Ureter (tissue), 1 donor: ENCODE data around the gene TNP1. TPM values are rescaled to one million over a fixed set of nuclear protein-coding genes. Genes with fewer than 3 reads are reported as not detected.

Experiments used
- DNase-seq: peaks from one replicate; pipeline ENCODE4 v3.0.0-alpha.2; 2020; ENCODE audit warnings: low spot score
- total RNA-seq: library from RNA; stranded (reverse); gene quantifications from one replicate; pipeline ENCODE4 v1.2.4, GENCODE V29; 2023
- donor health status: DM: yes; HTN: yes; CAD: no.

The TNP1 gene
- total RNA-seq, 1 donor from 2014 or later: not detected

DNA sequence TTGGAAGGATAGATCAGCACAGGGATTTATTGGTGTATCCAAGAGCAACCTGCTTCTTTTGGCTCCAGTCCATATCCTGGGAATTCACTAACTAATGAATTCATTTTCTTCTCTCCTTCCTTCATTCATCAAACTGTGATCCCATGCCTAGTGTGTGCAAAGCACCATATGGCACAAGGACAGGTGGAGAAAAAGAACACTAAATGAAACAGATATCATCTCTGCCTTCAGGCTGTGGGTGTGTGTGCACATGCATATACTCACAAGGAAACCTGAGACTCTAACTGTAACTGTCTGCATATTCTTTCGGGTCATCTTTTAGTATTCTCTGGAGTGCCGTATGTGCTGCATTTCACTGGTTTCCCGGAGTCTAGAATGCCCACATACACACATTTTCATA lies 20.2 kb downstream of the TNP1 start:
- DNase-seq: no peak

DNA sequence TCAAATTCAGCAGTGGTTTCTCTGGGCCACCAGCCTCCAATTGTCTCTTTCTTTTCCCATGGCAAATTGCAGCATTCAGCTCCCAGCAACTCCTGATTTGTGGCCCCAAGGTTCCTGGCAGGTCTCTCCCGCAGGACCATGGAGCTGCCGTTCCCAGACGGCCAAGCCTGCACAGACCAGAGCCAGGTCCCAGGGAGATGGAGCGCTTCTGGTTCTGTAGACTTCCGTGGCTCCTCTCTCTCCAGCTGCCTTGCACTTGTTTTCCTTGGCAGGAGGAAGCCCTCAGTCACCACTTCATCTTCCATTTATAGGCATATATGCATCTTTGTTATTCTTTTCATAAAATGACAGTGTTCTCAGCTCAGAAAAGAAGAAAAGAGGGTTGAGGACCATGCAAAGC lies 21.7 kb downstream of the TNP1 start:
- no peak for DNase-seq

DNA sequence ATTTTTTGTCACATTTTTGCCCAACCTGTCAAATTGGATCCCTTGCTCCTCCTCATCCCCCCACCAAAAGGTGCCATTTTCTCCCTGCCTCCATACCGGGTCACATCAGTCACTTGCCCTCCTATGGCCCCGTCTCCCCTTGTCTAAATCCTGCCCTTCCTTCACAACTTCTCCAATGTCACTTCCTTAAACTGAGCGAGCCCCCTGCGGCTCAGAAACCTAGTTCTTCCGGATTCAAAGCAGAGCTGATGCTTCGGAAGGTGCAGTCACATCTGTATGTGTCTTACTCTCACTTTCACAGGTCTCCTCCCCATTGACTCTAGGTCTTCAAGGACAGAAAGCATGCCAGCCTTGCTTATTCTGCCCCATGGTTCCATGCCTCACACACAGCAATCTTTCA lies 22.1 kb downstream of the TNP1 start:
- no peak for DNase-seq

DNA sequence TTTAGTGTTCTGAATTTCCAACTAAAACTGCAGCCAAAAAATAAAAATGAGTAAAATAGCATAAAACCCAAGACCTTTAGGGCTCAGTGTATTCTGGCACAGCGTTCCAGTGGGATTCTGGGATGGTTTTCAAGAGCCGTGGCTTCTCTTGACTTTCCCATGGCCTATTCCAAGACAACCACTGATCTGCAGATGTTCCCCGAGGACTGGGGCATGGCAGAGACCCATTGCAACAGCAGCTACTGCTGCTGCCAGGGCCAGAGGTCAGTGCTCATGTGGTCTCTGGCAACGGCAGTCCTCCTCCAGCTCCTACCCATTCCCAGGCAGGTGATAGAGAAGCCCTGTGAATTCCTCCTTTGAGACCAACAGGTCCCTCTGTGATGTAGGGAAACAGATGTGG lies 26.8 kb downstream of the TNP1 start:
- no peak for DNase-seq

DNA sequence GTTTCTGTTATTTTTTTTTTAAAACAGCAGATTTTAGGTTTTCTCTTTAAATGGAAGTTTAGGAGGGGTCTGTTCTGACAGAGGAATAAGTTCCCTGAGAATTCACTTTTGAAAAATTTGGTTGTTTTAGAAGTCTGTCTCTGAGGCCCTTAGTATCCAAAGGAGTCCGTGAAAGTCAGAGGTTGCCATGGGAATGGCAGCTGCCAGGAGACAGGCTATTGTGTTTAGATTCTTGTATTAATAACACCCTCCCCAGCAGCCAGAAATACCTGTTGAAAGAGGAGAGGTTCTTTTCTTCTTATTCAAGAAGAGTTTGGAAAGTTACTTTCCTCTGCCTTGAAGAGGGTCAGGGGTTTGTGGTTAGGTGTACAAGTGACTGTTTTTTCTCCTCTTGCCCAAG lies 29.5 kb downstream of the TNP1 start:
- DNase-seq: no peak

DNA sequence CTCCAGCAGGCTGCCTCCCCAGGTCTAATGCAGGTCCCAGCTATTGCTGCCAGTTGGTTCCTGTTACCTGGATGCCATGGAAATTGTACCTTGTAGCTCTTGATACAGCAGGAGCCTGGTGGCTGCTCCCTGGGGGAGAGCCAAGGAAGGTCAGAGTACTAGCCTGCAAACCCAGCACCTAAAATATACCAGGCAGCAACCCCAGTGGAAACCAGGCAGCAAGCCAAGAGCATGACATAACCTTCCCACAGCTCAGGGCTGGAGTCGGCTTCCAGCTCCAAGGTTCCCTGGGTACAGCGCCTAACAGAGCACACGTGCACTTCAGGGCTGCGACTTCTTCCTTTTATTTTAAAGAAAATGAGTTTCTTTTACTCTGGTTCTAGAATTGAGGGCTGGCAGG lies 30.3 kb downstream of the TNP1 start:
- peak; percentile 70 for DNase-seq

DNA sequence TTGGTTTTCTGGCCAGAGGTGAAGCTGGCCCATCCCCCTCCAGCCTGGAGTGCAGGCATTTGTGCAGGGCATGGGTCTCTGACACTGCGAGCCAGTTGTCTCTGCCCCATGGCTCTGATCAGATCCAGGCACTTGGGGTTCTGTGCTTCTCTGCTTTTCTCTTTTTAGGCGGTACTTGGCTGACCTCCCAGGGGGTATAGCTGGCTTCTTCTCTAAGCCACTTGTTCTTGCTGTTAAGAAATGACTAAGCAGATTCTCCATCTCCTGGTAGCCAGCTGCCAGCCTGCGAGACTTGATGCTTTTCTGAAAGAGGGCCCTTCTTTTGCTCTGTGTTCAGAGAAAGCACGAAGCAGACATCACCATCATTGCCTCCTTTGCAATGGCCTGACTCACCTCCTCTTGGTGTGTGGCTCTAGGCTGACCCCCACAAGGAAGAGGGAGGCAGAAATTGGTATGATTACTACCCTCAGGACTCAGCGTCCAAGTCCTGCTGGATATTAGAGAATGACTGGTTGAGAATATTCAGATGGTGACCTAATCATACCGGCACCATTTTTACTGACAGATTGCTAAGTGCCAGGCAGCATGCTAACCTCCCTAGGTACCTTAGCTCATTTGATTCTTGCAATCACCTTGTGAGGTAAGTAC lies 32.7 kb downstream of the TNP1 start:
- DNase-seq: no peak

DNA sequence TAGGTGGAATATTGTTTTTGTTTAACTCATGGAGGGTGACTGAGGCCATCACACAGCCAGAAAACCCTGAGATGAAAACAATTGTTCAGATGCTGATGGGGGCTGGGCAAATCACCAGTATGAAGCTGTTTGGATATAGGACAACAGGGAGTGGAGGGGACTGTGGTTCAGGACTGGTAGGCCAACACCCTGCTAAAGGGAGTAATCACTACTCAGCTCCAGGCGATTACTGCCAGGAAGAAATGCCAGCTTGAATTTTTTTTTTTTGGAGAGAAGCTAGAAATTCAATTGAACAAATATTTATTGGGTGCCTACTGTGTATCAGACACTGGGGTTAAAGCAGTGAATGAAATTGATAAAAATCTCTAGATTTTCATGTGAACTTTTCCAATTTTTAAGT lies 37.4 kb downstream of the TNP1 start:
- DNase-seq: no peak

DNA sequence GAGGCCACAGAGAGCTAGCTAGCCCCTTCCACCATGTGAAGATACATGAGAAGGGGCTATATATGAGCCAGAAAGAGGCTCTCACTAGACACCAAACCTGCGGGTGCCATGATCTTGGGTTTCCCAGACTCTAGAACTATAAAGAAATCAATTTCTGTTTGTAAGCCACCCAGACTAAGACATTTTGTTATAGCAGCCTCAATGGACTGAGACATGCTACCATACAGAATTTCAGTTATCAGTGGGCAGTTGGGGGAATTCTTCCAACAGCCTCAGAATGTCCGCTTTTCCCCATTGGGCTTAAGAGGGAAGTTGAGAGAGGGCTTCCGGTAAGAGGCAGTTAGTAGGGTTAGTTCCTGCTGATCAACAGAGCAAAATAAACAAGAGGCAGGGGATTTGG lies 39.2 kb downstream of the TNP1 start:
- no peak for DNase-seq

DNA sequence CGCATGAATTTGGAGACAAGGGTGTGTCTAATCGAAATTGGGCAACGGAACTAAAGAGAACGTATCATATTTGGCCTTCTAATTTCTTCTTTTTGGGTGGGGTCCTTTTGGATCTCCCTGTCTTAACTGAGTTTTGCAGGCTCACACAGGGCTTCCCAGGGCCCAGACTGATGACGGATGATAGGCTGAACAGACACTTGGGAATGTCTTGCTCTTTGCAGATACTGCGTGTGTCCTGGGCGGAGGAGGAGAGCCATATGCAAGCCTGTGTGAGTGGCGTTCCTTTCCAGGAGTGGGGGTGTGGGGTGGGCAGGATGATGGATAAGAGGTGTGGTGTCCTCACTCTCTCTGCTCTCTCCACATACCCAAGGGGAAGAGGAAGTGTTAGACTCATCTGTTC lies 40.1 kb downstream of the TNP1 start:
- DNase-seq: no peak

DNA sequence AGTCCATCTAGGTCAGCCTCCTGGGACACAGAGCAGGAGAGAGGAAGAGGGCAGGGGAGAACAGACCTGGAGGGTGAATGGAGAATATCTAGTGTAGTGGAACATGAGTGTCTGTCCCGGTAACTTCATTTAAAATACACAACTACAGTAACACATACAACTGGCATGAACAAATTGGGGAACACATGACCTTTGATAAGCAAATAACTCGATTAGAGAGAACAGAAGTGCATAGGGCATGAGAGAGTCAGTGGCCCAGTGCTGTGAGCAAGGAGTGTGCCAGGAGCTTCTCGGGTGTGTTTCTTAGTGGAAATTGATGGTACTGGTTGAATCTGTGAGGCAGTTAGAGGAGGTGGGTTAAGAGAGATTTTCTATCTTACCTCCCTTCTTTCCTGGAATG lies 40.8 kb downstream of the TNP1 start:
- DNase-seq: no peak

DNA sequence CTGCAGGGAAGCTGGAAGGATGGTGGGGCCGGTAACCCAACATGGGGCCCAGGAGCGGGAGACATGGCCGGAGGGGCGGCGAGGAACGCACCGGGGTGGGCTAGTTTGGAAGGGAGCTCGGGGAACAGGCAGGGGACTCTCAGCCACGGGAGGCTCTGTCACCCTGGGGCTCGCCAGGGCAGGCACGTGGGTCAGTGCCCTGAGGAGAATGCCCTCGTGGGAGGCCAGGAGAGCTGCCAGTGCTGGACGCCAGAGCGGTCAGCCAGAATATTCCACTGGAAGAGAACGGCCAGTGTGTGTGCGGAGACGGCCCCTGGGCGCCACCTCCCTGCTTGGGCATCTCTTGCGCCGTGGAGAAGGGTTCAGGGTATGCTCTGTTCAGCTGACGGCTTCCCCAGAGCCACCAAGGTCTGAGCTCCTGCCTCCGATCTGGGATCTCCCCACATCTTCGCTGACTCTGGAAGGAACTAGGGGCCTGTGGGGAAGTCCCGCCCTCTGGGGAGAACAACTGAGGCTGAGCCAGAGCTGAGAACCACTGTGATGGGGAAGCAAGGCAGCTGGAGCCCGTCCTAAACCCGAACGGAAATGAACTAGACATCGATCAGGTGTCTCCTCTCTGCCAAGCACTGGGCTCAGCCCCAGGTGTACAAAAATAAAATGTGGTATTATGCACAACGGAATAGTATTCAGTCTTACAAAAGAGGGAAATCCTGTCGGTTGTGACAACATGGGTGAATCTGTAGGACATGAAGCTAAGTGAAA lies 49.3 kb downstream of the TNP1 start:
- DNase-seq: no peak

Other genes starting within 250 kb of the TNP1 start
- gene IGFBP2, start 226.6 kb downstream of the TNP1 start, total RNA-seq: 210 TPM
- gene IGFBP5, start 164.5 kb downstream of the TNP1 start, total RNA-seq: 697 TPM